Left cardiac atrium (tissue), 4 donors: ENCODE data around the gene TNFRSF6B. TPM values are rescaled to one million over a fixed set of nuclear protein-coding genes. Genes with fewer than 3 reads are reported as not detected.

Source experiments
- ATAC-seq, 2 donors: fragments of 200-7000 bp; cut with Tn5 transposase; one replicate each; pipeline ENCODE4 v1.9.1; 2020; ENCODE audit warnings: mild to moderate bottlenecking in 2 of 2, moderate library complexity in 2 of 2
- DNase-seq: peaks from one replicate; pipeline ENCODE4 v3.0.0-alpha.2; 2020
- intact Hi-C, 2 donors: fragments of 100-400 bp; cut with DNase I; formaldehyde crosslinking; loops; one replicate each; pipeline versions ENCODE4 v1.14.1 to v1.15.1; 2022 to 2023
- total RNA-seq, 2 donors: library from RNA; stranded (reverse); fragmentation: NEBNext Ultra II Directional; extraction: Animal tissue kit (Norgen Biotek cat#: 25700); gene quantifications; one replicate each; pipeline ENCODE4 v1.2.1, GENCODE V29; 2021
- donor health status: DM: no; HTN: yes; CAD: no.
- donor health status: DM: no; HTN: yes; CAD: no; lungs with severe emphysema.
- donor health status: DM: yes; HTN: yes; CAD: no.
- donor health status: Dilated cardiomyopathy.

The TNFRSF6B gene
- total RNA-seq, 2 donors from 2014 or later: 1.4 to 10.1 TPM

DNA sequence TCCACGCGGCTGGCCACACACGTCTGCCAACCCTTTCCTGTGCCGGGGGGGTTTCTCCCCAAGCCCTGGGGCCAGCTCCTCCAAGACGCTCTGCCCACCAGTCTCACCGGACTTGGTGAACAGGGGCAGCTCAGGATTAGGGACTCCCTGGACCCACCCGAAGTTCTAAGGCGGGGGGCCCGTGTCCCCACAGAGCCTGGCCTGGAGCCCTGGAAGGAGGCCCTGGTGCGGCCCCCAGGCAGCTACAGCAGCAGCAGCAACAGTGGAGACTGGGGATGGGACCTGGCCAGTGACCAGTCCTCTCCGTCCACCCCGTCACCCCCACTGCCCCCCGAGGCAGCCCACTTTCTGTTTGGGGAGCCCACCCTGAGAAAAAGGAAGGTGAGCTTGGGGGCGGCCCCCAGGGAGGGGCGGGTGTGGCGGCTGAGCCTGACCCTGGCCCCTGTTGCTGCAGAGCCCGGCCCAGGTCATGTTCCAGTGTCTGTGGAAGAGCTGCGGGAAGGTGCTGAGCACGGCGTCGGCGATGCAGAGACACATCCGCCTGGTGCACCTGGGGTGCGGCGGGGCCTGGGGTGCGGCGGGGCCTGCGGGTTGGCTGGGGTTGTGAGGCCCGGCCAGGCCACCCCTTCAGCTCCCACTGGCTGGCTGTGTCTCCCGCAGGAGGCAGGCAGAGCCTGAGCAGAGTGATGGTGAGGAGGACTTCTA is 45.4 kb downstream of the TNFRSF6B start:
- DNase-seq: no peak
- intact Hi-C loops: no loop called here

DNA sequence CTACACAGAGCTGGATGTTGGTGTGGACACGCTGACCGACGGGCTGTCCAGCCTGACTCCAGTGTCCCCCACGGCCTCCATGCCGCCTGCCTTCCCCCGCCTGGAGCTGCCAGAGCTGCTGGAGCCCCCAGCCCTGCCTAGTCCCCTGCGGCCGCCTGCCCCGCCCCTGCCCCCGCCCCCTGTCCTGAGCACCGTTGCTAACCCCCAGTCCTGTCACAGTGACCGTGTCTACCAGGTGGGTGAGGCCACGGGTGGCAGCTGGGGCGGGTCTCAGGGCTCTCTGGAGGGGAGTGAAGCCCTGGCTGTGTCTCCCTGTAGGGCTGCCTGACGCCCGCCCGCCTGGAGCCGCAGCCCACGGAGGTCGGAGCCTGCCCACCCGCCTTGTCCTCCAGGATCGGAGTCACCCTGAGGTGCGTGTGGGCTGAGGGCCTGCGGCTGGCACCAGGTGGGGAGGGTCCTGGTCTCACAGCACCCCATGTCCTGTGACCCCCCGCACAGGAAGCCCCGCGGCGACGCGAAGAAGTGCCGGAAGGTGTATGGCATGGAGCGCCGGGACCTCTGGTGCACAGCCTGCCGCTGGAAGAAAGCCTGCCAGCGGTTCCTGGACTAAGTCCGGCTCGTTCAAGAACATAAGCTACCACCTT is 46.1 kb downstream of the TNFRSF6B start:
- DNase-seq (no peak), ATAC-seq (no peak)
- intact Hi-C loops: no loop called here

More for the DNA sequence above, 45.4 kb downstream of the TNFRSF6B start:
- no peak for ATAC-seq

DNA sequence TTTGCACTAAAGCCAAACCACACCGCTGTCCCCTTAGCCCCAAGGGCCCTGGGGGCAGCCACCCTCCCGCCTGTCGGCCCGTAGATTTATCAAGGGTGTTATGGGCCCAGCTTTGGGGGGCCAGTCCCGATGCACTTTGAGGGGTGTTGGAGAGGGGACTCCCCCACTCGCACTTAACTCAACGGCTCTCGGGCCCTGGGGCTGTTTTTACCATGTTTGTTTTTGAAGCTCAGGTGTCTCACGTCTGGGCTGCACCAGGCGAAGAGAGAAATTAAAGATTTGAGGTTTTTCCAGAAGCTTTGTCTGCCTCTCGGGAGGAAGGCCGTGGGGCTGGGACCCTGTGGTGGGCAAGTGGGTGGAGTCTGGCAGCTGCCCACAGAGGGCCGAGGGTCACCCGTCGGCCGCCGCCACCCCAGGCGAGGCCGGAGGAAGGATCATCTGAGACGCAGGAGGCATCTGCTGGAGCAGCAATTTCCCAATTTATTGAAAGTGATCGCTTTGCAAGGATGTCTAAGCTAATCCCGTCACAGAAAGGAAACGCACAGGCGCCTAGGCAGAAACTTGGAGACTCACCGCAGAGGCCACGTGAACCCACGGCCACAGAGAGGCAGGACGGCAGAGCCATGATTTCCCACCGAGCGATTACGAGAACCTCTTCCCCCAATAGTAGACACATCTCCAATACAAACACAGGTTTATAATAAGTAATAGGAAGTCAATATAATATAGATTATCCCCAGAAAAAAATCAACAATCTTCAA is 46.9 kb downstream of the TNFRSF6B start:
- DNase-seq: no peak
- ATAC-seq: no peak
- intact Hi-C loops: no loop called here

DNA sequence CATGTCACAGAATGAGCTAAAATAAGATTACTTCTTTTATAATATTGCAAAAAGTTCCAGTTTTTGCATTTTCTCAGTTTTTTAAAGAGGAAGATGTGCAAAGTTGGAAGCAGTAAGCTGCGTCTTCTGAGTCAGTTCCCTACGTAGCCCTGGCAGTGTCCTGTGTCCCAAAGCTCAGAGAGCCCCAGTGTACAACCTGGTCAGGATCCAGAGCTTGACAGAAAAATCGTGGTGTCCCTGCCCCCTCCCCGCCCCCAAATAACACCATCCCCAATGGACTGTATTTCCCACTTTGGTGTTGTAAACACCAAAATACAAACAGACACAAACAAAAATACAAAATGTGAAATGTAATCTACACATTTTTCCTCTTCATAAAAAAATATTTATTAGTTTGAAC is 47.7 kb downstream of the TNFRSF6B start:
- intact Hi-C loops: no loop called here

DNA sequence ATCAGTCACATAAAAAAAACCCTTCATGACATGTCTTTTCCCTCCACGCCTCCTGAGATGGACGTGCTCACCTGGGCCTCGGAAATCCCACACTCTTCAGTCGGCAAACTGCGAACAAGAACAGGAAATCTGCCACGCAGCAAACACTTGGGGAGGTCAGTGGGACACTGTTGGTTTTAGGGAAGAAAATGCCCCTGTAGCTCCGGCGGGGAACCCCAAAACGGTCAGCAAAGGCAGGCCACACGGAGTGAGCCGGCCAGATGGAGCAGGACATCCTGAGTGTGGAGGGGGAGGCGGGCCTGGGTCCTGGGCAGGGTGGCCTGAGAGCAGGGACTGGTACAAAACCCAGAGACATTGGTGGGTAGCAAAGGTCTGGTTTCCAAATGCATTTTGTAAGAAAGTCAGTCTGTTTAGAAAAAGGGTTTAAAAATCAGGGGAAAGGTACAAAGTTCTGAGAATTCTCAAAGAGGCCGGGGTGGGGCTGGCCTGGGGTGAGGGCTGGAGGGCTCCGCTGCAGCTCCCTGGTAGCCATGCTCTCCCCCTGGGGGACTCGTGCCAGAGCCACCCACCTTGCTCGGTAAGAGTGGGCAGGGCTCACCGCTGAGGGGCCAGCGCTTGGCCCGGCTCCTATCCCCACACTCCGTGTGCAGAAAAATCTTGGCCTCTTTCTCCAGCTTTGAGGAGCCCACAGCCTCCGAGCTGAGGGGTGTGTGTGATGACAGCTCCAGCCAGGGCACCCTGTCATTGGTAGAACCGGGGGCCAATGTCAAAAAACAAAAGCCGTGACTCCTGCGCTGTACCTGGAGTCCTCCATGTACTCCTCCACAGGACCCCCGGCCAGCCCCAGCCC is 48.3 kb downstream of the TNFRSF6B start:
- ATAC-seq: no peak
- DNase-seq: no peak
- intact Hi-C loops: no loop called here

More for the DNA sequence above, 47.7 kb downstream of the TNFRSF6B start:
- ATAC-seq (no peak), DNase-seq (no peak)

DNA sequence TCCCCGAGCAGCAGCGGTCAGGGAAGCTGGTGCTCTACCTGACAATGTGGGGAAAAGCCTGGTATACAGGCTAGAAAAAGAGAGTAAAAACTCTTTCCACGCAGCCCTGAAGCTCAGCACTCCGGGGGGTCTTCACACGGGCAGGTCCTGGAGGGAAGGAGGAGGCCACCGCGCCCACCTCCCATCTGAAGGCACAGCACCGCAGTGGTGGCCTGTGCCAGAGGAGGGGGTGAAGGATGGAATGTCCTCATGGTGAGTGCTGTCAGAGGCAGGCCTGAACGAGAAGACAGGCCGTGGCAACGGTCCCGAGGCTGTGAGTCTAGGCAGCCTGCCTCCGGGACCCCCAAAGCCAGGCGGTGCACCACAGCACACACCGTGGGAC is 49.0 kb downstream of the TNFRSF6B start:
- DNase-seq (no peak), ATAC-seq (no peak)
- intact Hi-C loops: no loop called here

DNA sequence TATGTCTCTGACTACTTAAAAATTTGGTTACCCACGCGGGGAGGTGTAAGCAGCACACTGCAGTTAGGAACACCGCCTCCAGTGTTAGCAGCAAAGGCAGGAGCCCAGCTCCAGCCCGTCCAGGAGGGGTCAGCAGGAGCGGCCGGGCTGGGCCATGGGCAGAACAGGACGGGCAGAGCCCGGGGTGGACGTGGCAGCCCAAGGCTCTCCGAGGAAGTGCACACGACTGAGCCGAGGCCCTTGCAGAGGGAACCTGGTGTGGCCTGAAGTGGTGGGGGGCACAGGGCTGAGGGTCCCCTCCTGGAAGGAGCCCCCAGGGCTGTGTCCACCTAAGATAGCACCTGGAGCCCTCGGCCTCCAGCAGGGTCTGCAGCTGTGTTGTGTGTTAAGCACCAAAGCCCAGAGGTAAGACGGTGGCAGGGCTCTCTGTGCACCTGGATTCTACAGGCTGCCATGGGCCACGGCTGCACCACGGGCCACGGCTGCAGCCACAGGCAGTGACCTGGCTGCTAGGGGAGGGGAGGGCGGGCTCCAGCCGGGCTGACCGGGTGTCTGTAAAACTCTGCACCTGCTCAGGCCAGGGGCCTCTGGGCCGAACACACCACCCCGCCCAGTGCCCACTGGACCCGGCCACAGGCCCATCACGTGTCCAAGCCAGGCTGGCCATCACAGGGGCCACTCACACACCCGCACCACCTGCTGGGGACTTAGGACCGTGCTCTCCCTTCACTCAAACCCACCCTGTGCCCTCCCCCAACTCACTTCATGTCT is 49.7 kb downstream of the TNFRSF6B start:
- intact Hi-C loops: no loop called here
- DNase-seq (no peak), ATAC-seq (no peak)

DNA sequence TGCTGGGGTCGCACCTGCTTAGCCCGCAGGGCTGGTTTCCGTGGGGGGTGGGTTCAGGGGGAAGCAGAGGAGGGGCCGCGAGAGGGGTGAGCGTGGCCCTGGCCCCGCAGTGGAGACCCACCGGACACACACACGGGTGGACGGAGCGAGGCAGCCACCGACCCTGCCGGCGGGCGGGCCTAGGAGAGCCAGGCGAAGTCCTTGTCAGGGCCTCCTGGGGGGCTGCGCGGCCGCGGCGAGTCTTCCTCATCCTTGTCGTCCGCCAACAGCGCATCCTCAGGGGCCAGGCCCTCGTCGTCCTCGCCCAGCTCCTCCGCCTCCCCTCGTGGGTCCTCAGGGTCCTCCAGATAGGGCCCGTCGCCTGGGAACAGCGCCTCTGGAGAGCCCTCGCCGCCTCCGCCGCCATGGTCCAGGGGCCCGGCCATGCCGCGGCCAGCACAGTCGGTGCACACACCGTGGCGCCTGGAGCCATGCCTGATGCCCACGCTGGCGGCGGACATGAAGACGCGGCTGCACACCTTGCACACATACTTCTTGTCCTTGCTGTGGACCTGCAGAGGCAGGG is 50.4 kb downstream of the TNFRSF6B start:
- DNase-seq: no peak
- no peak for ATAC-seq
- intact Hi-C loops: no loop called here

DNA sequence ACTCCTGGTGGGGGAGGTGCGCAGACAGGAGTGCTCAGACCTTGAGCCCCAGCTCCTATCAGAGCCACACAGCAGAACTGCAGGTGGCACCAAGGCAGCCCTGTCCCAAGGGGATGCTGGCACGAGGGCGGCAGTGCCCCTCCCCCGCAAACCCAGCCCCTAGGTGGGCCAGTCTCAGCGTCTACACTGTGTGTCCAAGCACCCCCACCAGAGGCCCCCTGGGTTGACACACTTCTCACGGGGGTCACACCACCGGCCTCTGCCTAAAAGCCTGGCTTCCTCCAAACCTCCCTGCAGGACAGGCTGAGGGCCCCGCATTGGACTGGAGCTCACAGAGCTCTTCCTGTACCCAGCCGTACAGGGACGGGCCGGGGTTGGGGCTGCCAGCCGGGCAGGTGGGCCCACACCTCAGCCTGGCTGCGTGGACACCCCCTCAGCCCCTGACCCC is 51.2 kb downstream of the TNFRSF6B start:
- intact Hi-C loops: no loop called here
- DNase-seq: no peak
- no peak for ATAC-seq

Other genes starting within 250 kb of the TNFRSF6B start
- 1 to 10 TPM in 1 of 2 donors, under 1 TPM in 1; 0.91 to 2.0 TPM for gene KCNQ2, start 224.0 kb upstream of the TNFRSF6B start, total RNA-seq
- gene EEF1A2, start 197.6 kb upstream of the TNFRSF6B start, total RNA-seq: 100 to 1,000 TPM; 656 to 679 TPM
- 100 to 1,000 TPM; 215 to 241 TPM for gene PPDPF, start 175.9 kb upstream of the TNFRSF6B start, total RNA-seq
- gene PTK6, start 159.3 kb upstream of the TNFRSF6B start, total RNA-seq: under 1 TPM in 1 of 2 donors, not detected in 1; 0.29 TPM
- not detected for gene SRMS, start 148.9 kb upstream of the TNFRSF6B start, total RNA-seq
- gene FNDC11, start 142.5 kb upstream of the TNFRSF6B start, total RNA-seq: under 1 TPM in 1 of 2 donors, not detected in 1; 0.08 TPM
- 10 to 100 TPM; 12.1 to 36.0 TPM for gene HELZ2, start 122.4 kb upstream of the TNFRSF6B start, total RNA-seq
- gene GMEB2, start 69.6 kb upstream of the TNFRSF6B start, total RNA-seq: 1 to 10 TPM; 5.7 to 7.9 TPM
- 1 to 10 TPM; 6.9 to 8.4 TPM for gene STMN3, start 43.2 kb upstream of the TNFRSF6B start, total RNA-seq
- gene RTEL1, start 38.3 kb upstream of the TNFRSF6B start, total RNA-seq: 10 to 100 TPM; 13.5 to 17.3 TPM
- 10 to 100 TPM; 36.8 to 44.9 TPM for gene ARFRP1, start 11.3 kb downstream of the TNFRSF6B start, total RNA-seq
- gene ZGPAT, start 11.4 kb downstream of the TNFRSF6B start, total RNA-seq: 10 to 100 TPM; 16.4 to 18.6 TPM
- 1 to 10 TPM; 3.6 to 3.7 TPM for gene LIME1, start 40.0 kb downstream of the TNFRSF6B start, total RNA-seq
- 10 to 100 TPM; 47.9 to 71.0 TPM for gene SLC2A4RG, start 43.1 kb downstream of the TNFRSF6B start, total RNA-seq
- gene ZBTB46, start 134.6 kb downstream of the TNFRSF6B start, total RNA-seq: 10 to 100 TPM; 12.7 to 17.0 TPM
- not detected for gene ABHD16B, start 164.8 kb downstream of the TNFRSF6B start, total RNA-seq
- 10 to 100 TPM; 67.5 to 68.7 TPM for gene TPD52L2, start 168.6 kb downstream of the TNFRSF6B start, total RNA-seq
- gene DNAJC5, start 198.5 kb downstream of the TNFRSF6B start, total RNA-seq: 10 to 100 TPM; 41.9 to 53.4 TPM